NT2/D1 (cell line): Measurements from ENCODE around the gene CBX2.

Experiments
- SUZ12 ChIP-seq: IDR thresholded peaks from 2 replicates; pipeline ENCODE4 v1.6.1; 2011; ENCODE audit not compliant: insufficient read length, insufficient read depth; ENCODE audit errors: extremely low read depth
- YY1 ChIP-seq: IDR thresholded peaks from 2 replicates; pipeline ENCODE4 v1.6.1; 2011; ENCODE audit not compliant: insufficient read length, insufficient read depth
- ZNF274 ChIP-seq: IDR thresholded peaks from 2 replicates; pipeline ENCODE4 v1.6.1; 2011; ENCODE audit warnings: mild to moderate bottlenecking, low read depth, low read length

- TF ChIP-seq YY1 = no peak
- no peak for TF ChIP-seq ZNF274
- no peak for TF ChIP-seq SUZ12
Measured at GRCh38 chr17:79830763-79831264, 52.9 kb downstream of the CBX2 start.
